Brain microvascular endothelial cell (primary cell): ENCODE measurements around the gene ATXN2L.
"Not testable (repeated sequence)": the region's sequence is repeated elsewhere in the genome, so short reads cannot be mapped to it uniquely, and the experiment has no call there.

ENCODE experiments used
- DNase-seq: peaks from one replicate; pipeline ENCODE4 v3.0.0-alpha.2; 2020
- H3K27ac ChIP-seq: fragments of 250-450 bp; sonication (Bioruptor Pico); 2 replicates; pipeline ENCODE4 v1.5.1; 2020; ENCODE audit warnings: mild to moderate bottlenecking, moderate library complexity
- H3K27me3 ChIP-seq: fragments of 250-450 bp; sonication (Bioruptor Pico); replicated peaks from 2 replicates; pipeline ENCODE4 v1.5.1; 2020; ENCODE audit warnings: mild to moderate bottlenecking
- H3K36me3 ChIP-seq: fragments of 250-450 bp; sonication (Bioruptor Pico); replicated peaks from 2 replicates; pipeline ENCODE4 v1.5.1; 2020; ENCODE audit warnings: mild to moderate bottlenecking
- H3K4me3 ChIP-seq: 2 replicates; pipeline ENCODE4 v1.5.1; 2011; ENCODE audit warnings: low read depth, mild to moderate bottlenecking, control low read depth, low read length, moderate library complexity
- CTCF ChIP-seq: IDR thresholded peaks from 2 replicates; pipeline ENCODE4 v1.5.1; 2011; ENCODE audit warnings: low read depth, mild to moderate bottlenecking, moderate library complexity, low read length, control low read depth, inconsistent platforms; ENCODE audit errors: missing control alignments
- in situ Hi-C: cut with HindIII; loops from 2 replicates; pipeline ENCODE4 v1.10.0; 2017; ENCODE audit warnings: low sequenced_read_pairs, low pct_ligation_motif_present

Gene ATXN2L

GRCh38 chr16:28865001-28865688, 42.3 kb downstream of the ATXN2L start:
- H3K27me3 ChIP-seq = no peaks in the 10 kb centered on the region
- H3K27ac ChIP-seq = no peak overlapping the region
- peaks cover 23% of the 10 kb centered on the region for H3K36me3 ChIP-seq
- TF ChIP-seq CTCF = no peak
- H3K4me3 ChIP-seq = no peak overlapping the region
- in situ Hi-C loops = no loop called here
- DNase-seq = no peak

DNA sequence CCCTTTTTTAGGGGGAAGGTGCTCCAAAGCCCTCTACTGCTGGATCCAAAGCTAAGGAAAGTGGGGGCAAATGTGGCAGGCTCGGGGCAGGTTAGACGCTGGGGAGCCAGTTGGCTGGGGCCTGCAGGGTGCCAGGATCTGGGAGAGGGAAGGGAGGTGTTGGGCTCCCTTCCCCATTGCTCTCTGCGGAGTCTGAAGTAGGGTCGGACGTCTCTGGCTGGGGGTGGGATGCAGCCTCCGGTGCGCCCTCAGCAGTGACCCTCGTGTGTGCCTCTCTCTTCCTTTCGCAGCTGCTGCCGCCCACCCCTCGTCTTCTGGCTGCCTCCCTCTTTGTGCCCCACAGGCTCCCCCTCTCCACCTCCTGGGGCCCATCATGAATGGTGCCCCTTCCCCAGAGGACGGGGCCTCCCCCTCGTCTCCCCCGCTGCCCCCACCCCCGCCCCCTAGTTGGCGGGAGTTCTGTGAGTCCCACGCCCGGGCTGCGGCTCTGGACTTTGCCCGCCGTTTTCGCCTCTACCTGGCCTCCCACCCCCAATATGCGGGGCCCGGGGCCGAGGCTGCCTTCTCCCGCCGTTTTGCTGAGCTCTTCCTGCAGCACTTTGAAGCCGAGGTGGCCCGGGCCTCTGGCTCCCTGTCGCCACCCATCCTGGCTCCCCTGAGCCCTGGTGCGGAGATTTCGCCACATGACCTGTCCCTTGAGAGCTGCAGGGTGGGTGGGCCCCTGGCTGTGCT, 43.1 kb downstream of the ATXN2L start:
- Histone ChIP-seq H3K36me3 (peaks cover 29% of the 10 kb centered on the region), H3K4me3 (no peak overlapping the region)
- in situ Hi-C loops = no loop called here

GRCh38 chr16:28866454-28866804, 43.6 kb downstream of the ATXN2L start:
- DNase-seq = no peak
- peaks cover 33% of the 10 kb centered on the region for H3K36me3 ChIP-seq
- in situ Hi-C loops = no loop called here
- H3K4me3 ChIP-seq = no peak overlapping the region
- no peaks in the 10 kb centered on the region for H3K27me3 ChIP-seq
- H3K27ac ChIP-seq = no peak overlapping the region
- TF ChIP-seq CTCF = no peak

More for the DNA sequence above, 43.1 kb downstream of the ATXN2L start:
- Histone ChIP-seq H3K27me3 (no peaks in the 10 kb centered on the region), H3K27ac (no peak overlapping the region)
- no peak for DNase-seq
- TF ChIP-seq CTCF = no peak

DNA sequence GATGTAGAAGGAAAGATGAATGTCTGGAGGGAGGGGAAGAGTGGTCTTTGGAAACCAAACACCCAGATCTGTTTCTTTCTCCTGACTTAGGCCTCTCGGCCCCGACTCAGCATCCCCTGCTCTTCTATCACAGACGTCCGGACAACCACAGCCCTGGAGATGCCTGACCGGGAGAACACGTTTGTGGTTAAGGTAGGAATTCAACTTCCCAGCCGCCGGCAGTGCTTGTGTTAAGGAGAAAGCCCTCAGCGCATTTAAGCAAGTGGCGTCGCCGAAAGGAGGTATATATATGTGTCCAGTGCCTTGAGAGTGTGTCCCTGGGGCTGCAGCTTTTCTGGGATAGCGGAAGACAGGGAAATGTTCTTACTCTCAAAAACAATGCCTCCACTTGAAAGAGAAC, 44.4 kb downstream of the ATXN2L start:
- no peak for TF ChIP-seq CTCF
- in situ Hi-C loops = no loop called here
- no peaks in the 10 kb centered on the region for H3K27me3 ChIP-seq
- no peak overlapping the region for H3K4me3 ChIP-seq
- H3K36me3 ChIP-seq = peaks cover 40% of the 10 kb centered on the region
- H3K27ac ChIP-seq = no peak overlapping the region
- no peak for DNase-seq

DNA sequence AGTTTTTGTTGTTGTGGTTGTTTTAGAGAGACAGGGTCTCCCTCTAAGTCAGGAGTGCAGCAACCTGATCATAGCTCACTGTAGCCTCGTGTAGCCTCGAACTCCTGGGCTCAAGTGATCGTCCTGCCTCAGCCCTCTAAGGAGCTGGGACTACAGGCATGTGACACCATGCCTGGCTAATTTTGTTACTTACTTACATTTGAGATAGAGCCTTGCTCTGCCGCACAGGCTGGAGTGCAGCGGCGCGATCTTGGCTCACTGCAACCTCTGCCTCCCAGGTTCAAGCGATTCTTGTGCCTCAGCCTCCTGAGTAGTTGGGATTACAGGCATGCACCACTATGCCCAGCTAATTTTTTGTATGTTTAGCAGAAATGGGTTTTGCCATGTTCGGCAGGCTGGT, 44.8 kb downstream of the ATXN2L start:
- H3K27ac ChIP-seq, in situ Hi-C loops, DNase-seq, H3K27me3 ChIP-seq, H3K4me3 ChIP-seq: not testable (repeated sequence)
- peaks cover 42% of the 10 kb centered on the region for H3K36me3 ChIP-seq

GRCh38 chr16:28869201-28869600, 46.4 kb downstream of the ATXN2L start:
- no peaks in the 10 kb centered on the region for H3K27me3 ChIP-seq
- no peak for TF ChIP-seq CTCF
- DNase-seq = no peak
- in situ Hi-C loops = no loop called here
- H3K36me3 ChIP-seq = peaks cover 51% of the 10 kb centered on the region
- H3K27ac ChIP-seq = no peak overlapping the region
- no peak overlapping the region for H3K4me3 ChIP-seq
